GM12891 (cell line): ENCODE measurements around the gene LEMD2.

Experiments used
- DNase-seq: peaks from one replicate; pipeline ENCODE4 v3.0.0; 2011; ENCODE audit warnings: low spot score; ENCODE audit not compliant: insufficient read length
- FAIRE-seq: peaks from 2 replicates; lab custom pipeline; 2011; peaks lifted over from hg19 to GRCh38; lab: Jason Lieb, UNC
- PAX5 ChIP-seq: IDR thresholded peaks from 2 replicates; pipeline ENCODE4 v1.6.1; 2011; ENCODE audit warnings: low read length, moderate library complexity, mild to moderate bottlenecking; ENCODE audit not compliant: insufficient read depth, severe bottlenecking
- POLR2A ChIP-seq: IDR thresholded peaks from 2 replicates; pipeline ENCODE4 v1.6.1; 2011; ENCODE audit warnings: low read depth, low read length, control low read depth
- POLR2AphosphoS5 ChIP-seq: IDR thresholded peaks from 2 replicates; pipeline ENCODE4 v1.6.1; 2011; ENCODE audit warnings: low read depth, low read length, control low read depth
- POU2F2 ChIP-seq: IDR thresholded peaks from 2 replicates; pipeline ENCODE4 v1.6.1; 2011; ENCODE audit warnings: low read depth, mild to moderate bottlenecking, control low read depth, low read length, moderate library complexity
- SPI1 ChIP-seq: IDR thresholded peaks from 2 replicates; pipeline ENCODE4 v1.6.1; 2011; ENCODE audit warnings: low read depth, low read length, control low read depth
- TAF1 ChIP-seq: IDR thresholded peaks from 2 replicates; pipeline ENCODE4 v1.6.1; 2011; ENCODE audit warnings: low read depth, low read length, control low read depth

The LEMD2 gene

GRCh38 chr6:33751771-33752645 lies 36.9 kb downstream of the LEMD2 start:
- DNase-seq, result no peak
- TF ChIP-seq PAX5 (no peak), TAF1 (no peak), POU2F2 (no peak)
- peak; percentile 52 for FAIRE-seq

GRCh38 chr6:33750244-33750991 lies 38.5 kb downstream of the LEMD2 start:
- no peak for FAIRE-seq
- TF ChIP-seq PAX5 (no peak), POLR2A (no peak), TAF1 (no peak), POLR2AphosphoS5 (no peak), POU2F2 (no peak), SPI1 (no peak)
- DNase-seq, result no peak

GRCh38 chr6:33749401-33749800 lies 39.5 kb downstream of the LEMD2 start:
- no peak for DNase-seq
- TF ChIP-seq POLR2AphosphoS5 (no peak), TAF1 (no peak), POU2F2 (no peak), PAX5 (no peak), POLR2A (no peak), SPI1 (no peak)
- no peak for FAIRE-seq

GRCh38 chr6:33748841-33749240 lies 40.1 kb downstream of the LEMD2 start:
- no peak for DNase-seq
- FAIRE-seq, result no peak
- TF ChIP-seq SPI1 (no peak), TAF1 (no peak), POU2F2 (no peak)

- DNase-seq, result no peak
- TF ChIP-seq POLR2A (no peak), PAX5 (no peak), TAF1 (no peak), SPI1 (no peak), POU2F2 (no peak), POLR2AphosphoS5 (no peak)
- no peak for FAIRE-seq
Observed at GRCh38 chr6:33747823-33748222, 41.1 kb downstream of the LEMD2 start.

GRCh38 chr6:33746651-33747100 lies 42.3 kb downstream of the LEMD2 start, which contains the start of gene IP6K3:
TSS of gene IP6K3 (minus strand) at chr6:33746905. CDS start at chr6:33735476, 11,429 bp downstream.
- FAIRE-seq (no peak), DNase-seq (no peak)

GRCh38 chr6:33746036-33746600 lies 42.8 kb downstream of the LEMD2 start:
- TF ChIP-seq PAX5 (no peak), POLR2A (no peak), POU2F2 (no peak)
- DNase-seq, result no peak
- FAIRE-seq, result no peak

More at GRCh38 chr6:33746651-33747100, 42.3 kb downstream of the LEMD2 start, which contains the start of gene IP6K3:
- TF ChIP-seq PAX5, result no peak
- no peak for TF ChIP-seq POLR2AphosphoS5
- no peak for TF ChIP-seq POU2F2
- no peak for TF ChIP-seq SPI1
- TF ChIP-seq TAF1, result no peak
- no peak for TF ChIP-seq POLR2A

- TF ChIP-seq PAX5, result no peak
- TF ChIP-seq POLR2A, result no peak
- no peak for TF ChIP-seq SPI1
- TF ChIP-seq TAF1, result no peak
- TF ChIP-seq POU2F2, result no peak
- no peak for FAIRE-seq
- no peak for DNase-seq
Observed at GRCh38 chr6:33745548-33745947, 43.4 kb downstream of the LEMD2 start.

- no peak for TF ChIP-seq SPI1
- no peak for TF ChIP-seq POU2F2
- TF ChIP-seq PAX5, result no peak
- TF ChIP-seq POLR2A, result no peak
- no peak for TF ChIP-seq TAF1
- no peak for TF ChIP-seq POLR2AphosphoS5
Observed at GRCh38 chr6:33744895-33745546, 43.9 kb downstream of the LEMD2 start.

More at GRCh38 chr6:33744895-33745546, 43.9 kb downstream of the LEMD2 start:
- no peak for DNase-seq
- no peak for FAIRE-seq
